Uterus (tissue), 4 donors: ENCODE measurements around the gene STPG2. TPM values are rescaled to one million over a fixed set of nuclear protein-coding genes. Genes with fewer than 3 reads are reported as not detected.

Source experiments
- DNase-seq, 2 donors: peaks; one replicate each; pipeline ENCODE4 v3.0.0-alpha.2; 2019 to 2020
- H3K27ac ChIP-seq, 2 donors: fragments of 200-600 bp; sonication (generic); 1 replicate in 1 of 2; 2 replicates in 1 of 2; pipeline ENCODE4 v1.5.1; 2016 to 2018
- H3K27me3 ChIP-seq, 2 donors: fragments of 200-600 bp; sonication (generic); one replicate each; pipeline ENCODE4 v1.5.1; 2018 to 2019; ENCODE audit warnings: control low read depth in 1 of 2
- H3K36me3 ChIP-seq, 2 donors: fragments of 200-600 bp; sonication (generic); one replicate each; pipeline ENCODE4 v1.5.1; 2019; ENCODE audit warnings: control low read depth in 1 of 2
- H3K4me1 ChIP-seq, 2 donors: fragments of 200-600 bp; sonication (generic); one replicate each; pipeline ENCODE4 v1.5.1; 2018 to 2019; ENCODE audit warnings: control low read depth in 1 of 2
- H3K4me3 ChIP-seq, 2 donors: fragments of 200-600 bp; sonication (generic); 1 replicate in 1 of 2; 2 replicates in 1 of 2; pipeline ENCODE4 v1.5.1; 2018 to 2019; ENCODE audit warnings: mild to moderate bottlenecking in 1 of 2
- H3K9me3 ChIP-seq, 2 donors: fragments of 200-600 bp; sonication (generic); one replicate each; pipeline ENCODE4 v1.5.1; 2019; ENCODE audit warnings: control low read depth in 1 of 2
- CTCF ChIP-seq, 4 experiments: fragments of 200-600 bp in 2 of 4; fragments of 450-650 bp in 2 of 4; sonication (generic) in 2 of 4; IDR thresholded peaks; one replicate each; pipeline ENCODE4 v1.5.1; 2016 to 2019; ENCODE audit warnings: antibody characterized with exemption in 4 of 4, mild to moderate bottlenecking in 2 of 4, moderate library complexity in 1 of 4
- POLR2A ChIP-seq, 2 donors: fragments of 450-650 bp; IDR thresholded peaks; one replicate each; pipeline ENCODE4 v1.6.1; 2016; ENCODE audit warnings: antibody characterized with exemption in 2 of 2, mild to moderate bottlenecking in 1 of 2, moderate library complexity in 1 of 2
- intact Hi-C: fragments of 100-400 bp; cut with DNase I; formaldehyde crosslinking; loops from one replicate; pipeline ENCODE4 v1.15.1; 2023; ENCODE audit warnings: low total_unique reads
- total RNA-seq, 4 donors: library from RNA; depleted of rRNA in 3 of 4; stranded (reverse); fragments of >200 nt in 3 of 4; gene quantifications; one replicate each; pipeline versions ENCODE4 v1.1.0 to v1.2.4, GENCODE V29; 2014 to 2023
- donor health status: DM: yes; HTN: yes; CAD: no.

Gene STPG2
- total RNA-seq, 4 donors from 2014 or later, result 0.26 to 1.0 (median 0.61) TPM; not detected in 1

GRCh38 chr4:98026362-98026761, 116.9 kb downstream of the STPG2 start:
- no peak for DNase-seq
- TF ChIP-seq CTCF (IDR thresholded peaks at IDR 0.05), result no peak
- TF ChIP-seq POLR2A (IDR thresholded peaks at IDR 0.05), result no peak
- Histone ChIP-seq H3K9me3 (peaks cover 0 to 4% of the 10 kb centered on the region in 2 donors), H3K27ac (no peak overlapping the region), H3K36me3 (no peaks in the 10 kb centered on the region), H3K4me1 (no peaks in the 10 kb centered on the region), H3K4me3 (no peak overlapping the region), H3K27me3 (no peaks in the 10 kb centered on the region)
- intact Hi-C loops, result no loop called here

- Histone ChIP-seq H3K4me3 (no peak overlapping the region), H3K27me3 (no peaks in the 10 kb centered on the region), H3K27ac (no peak overlapping the region), H3K9me3 (no peaks in the 10 kb centered on the region), H3K36me3 (no peaks in the 10 kb centered on the region), H3K4me1 (no peaks in the 10 kb centered on the region)
- intact Hi-C loops, result no loop called here
- TF ChIP-seq POLR2A (IDR thresholded peaks at IDR 0.05) (no peak), CTCF (IDR thresholded peaks at IDR 0.05) (no peak)
- DNase-seq, result no peak
Measured at GRCh38 chr4:98006814-98007412, 136.4 kb downstream of the STPG2 start.

GRCh38 chr4:98006060-98006459, 137.2 kb downstream of the STPG2 start:
- Histone ChIP-seq H3K27me3 (no peaks in the 10 kb centered on the region), H3K9me3 (no peaks in the 10 kb centered on the region), H3K4me3 (no peak overlapping the region), H3K36me3 (no peaks in the 10 kb centered on the region), H3K4me1 (no peaks in the 10 kb centered on the region), H3K27ac (no peak overlapping the region)
- TF ChIP-seq POLR2A (IDR thresholded peaks at IDR 0.05) (no peak), CTCF (IDR thresholded peaks at IDR 0.05) (no peak)
- intact Hi-C loops, result no loop called here
- no peak for DNase-seq

GRCh38 chr4:98000940-98001339, 142.3 kb downstream of the STPG2 start:
- DNase-seq, result no peak
- no peaks in the 10 kb centered on the region for H3K27me3 ChIP-seq
- H3K4me3 ChIP-seq, result no peak overlapping the region
- intact Hi-C loops, result no loop called here
- no peak overlapping the region for H3K27ac ChIP-seq
- no peaks in the 10 kb centered on the region for H3K36me3 ChIP-seq
- H3K9me3 ChIP-seq, result no peaks in the 10 kb centered on the region
- TF ChIP-seq CTCF (IDR thresholded peaks at IDR 0.05) (no peak), POLR2A (IDR thresholded peaks at IDR 0.05) (no peak)
- no peaks in the 10 kb centered on the region for H3K4me1 ChIP-seq

- no peaks in the 10 kb centered on the region for H3K36me3 ChIP-seq
- no peaks in the 10 kb centered on the region for H3K27me3 ChIP-seq
- no peak for DNase-seq
- no peak for TF ChIP-seq POLR2A (IDR thresholded peaks at IDR 0.05)
- TF ChIP-seq CTCF (IDR thresholded peaks at IDR 0.05), result no peak
- H3K9me3 ChIP-seq, result no peaks in the 10 kb centered on the region
- H3K27ac ChIP-seq, result no peak overlapping the region
- H3K4me1 ChIP-seq, result no peaks in the 10 kb centered on the region
- intact Hi-C loops, result no loop called here
- H3K4me3 ChIP-seq, result no peak overlapping the region
Measured at GRCh38 chr4:97998203-97998602, 145.1 kb downstream of the STPG2 start.
